ENCODE data around the gene KCNE3.
"Not testable (repeated sequence)": the region's sequence is repeated elsewhere in the genome, so short reads cannot be mapped to it uniquely, and the experiment has no call there.

KCNE3 gene

GRCh38 chr11:74434528-74434927 lies 32.8 kb downstream of the KCNE3 start:
- Histone ChIP-seq H3K9me3 (ENCODE audit: control insufficient read depth in 1 of 2, low read length in 2 of 2) (no peaks in the 10 kb centered on the region), H3K27me3 (ENCODE audit: low read depth, low read length) (no peaks in the 10 kb centered on the region), H3K27ac (ENCODE audit: low read length) (no peak overlapping the region), H3K4me1 (ENCODE audit: control insufficient read depth in 1 of 2, insufficient read depth in 2 of 2, low read length in 2 of 2) (no peaks in the 10 kb centered on the region), H3K4me3 (ENCODE audit: low read depth in 1 of 2, low read length in 2 of 2) (no peak overlapping the region), H3K36me3 (ENCODE audit: control insufficient read depth in 1 of 2, insufficient read depth in 2 of 2, low read length in 2 of 2) (no peaks in the 10 kb centered on the region)

GRCh38 chr11:74429205-74429604 lies 38.1 kb downstream of the KCNE3 start:
- Histone ChIP-seq H3K4me1 (ENCODE audit: control insufficient read depth in 1 of 2, insufficient read depth in 2 of 2, low read length in 2 of 2) (no peaks in the 10 kb centered on the region), H3K4me3 (ENCODE audit: low read depth in 1 of 2, low read length in 2 of 2) (no peak overlapping the region), H3K27me3 (ENCODE audit: low read depth, low read length) (no peaks in the 10 kb centered on the region), H3K9me3 (ENCODE audit: control insufficient read depth in 1 of 2, low read length in 2 of 2) (no peaks in the 10 kb centered on the region), H3K27ac (ENCODE audit: low read length) (no peak overlapping the region), H3K36me3 (ENCODE audit: control insufficient read depth in 1 of 2, insufficient read depth in 2 of 2, low read length in 2 of 2) (no peaks in the 10 kb centered on the region)

- no peaks in the 10 kb centered on the region for H3K4me1 ChIP-seq (ENCODE audit: control insufficient read depth in 1 of 2, insufficient read depth in 2 of 2, low read length in 2 of 2)
- no peaks in the 10 kb centered on the region for H3K27me3 ChIP-seq (ENCODE audit: low read depth, low read length)
- H3K4me3 ChIP-seq (ENCODE audit: low read depth in 1 of 2, low read length in 2 of 2) = no peak overlapping the region
- H3K36me3 ChIP-seq (ENCODE audit: control insufficient read depth in 1 of 2, insufficient read depth in 2 of 2, low read length in 2 of 2) = no peaks in the 10 kb centered on the region
- H3K9me3 ChIP-seq (ENCODE audit: control insufficient read depth in 1 of 2, low read length in 2 of 2) = no peaks in the 10 kb centered on the region
- no peak overlapping the region for H3K27ac ChIP-seq (ENCODE audit: low read length)
These were observed 39.9 kb downstream of the KCNE3 start for GRCh38 chr11:74427384-74427886.

- Histone ChIP-seq H3K9me3 (ENCODE audit: control insufficient read depth in 1 of 2, low read length in 2 of 2) (no peaks in the 10 kb centered on the region), H3K4me1 (ENCODE audit: control insufficient read depth in 1 of 2, insufficient read depth in 2 of 2, low read length in 2 of 2) (no peaks in the 10 kb centered on the region), H3K4me3 (ENCODE audit: low read depth in 1 of 2, low read length in 2 of 2) (no peak overlapping the region), H3K27ac (ENCODE audit: low read length) (no peak overlapping the region), H3K36me3 (ENCODE audit: control insufficient read depth in 1 of 2, insufficient read depth in 2 of 2, low read length in 2 of 2) (no peaks in the 10 kb centered on the region), H3K27me3 (ENCODE audit: low read depth, low read length) (no peaks in the 10 kb centered on the region)
These were observed 42.2 kb downstream of the KCNE3 start for GRCh38 chr11:74425100-74425499.

GRCh38 chr11:74418509-74418895 lies 48.8 kb downstream of the KCNE3 start:
- Histone ChIP-seq H3K9me3 (ENCODE audit: control insufficient read depth in 1 of 2, low read length in 2 of 2) (no peaks in the 10 kb centered on the region), H3K4me1 (ENCODE audit: control insufficient read depth in 1 of 2, insufficient read depth in 2 of 2, low read length in 2 of 2) (peaks cover 0 to 5% of the 10 kb centered on the region in 2 donors), H3K36me3 (ENCODE audit: control insufficient read depth in 1 of 2, insufficient read depth in 2 of 2, low read length in 2 of 2) (no peaks in the 10 kb centered on the region), H3K27ac (ENCODE audit: low read length) (peak overlapping the region; percentile 14), H3K4me3 (ENCODE audit: low read depth in 1 of 2, low read length in 2 of 2) (no peak overlapping the region), H3K27me3 (ENCODE audit: low read depth, low read length) (no peaks in the 10 kb centered on the region)

GRCh38 chr11:74417860-74418508 lies 49.4 kb downstream of the KCNE3 start:
- Histone ChIP-seq H3K4me1 (ENCODE audit: control insufficient read depth in 1 of 2, insufficient read depth in 2 of 2, low read length in 2 of 2) (peaks cover 0 to 5% of the 10 kb centered on the region in 2 donors), H3K4me3 (ENCODE audit: low read depth in 1 of 2, low read length in 2 of 2) (no peak overlapping the region), H3K36me3 (ENCODE audit: control insufficient read depth in 1 of 2, insufficient read depth in 2 of 2, low read length in 2 of 2) (no peaks in the 10 kb centered on the region), H3K27me3 (ENCODE audit: low read depth, low read length) (no peaks in the 10 kb centered on the region), H3K9me3 (ENCODE audit: control insufficient read depth in 1 of 2, low read length in 2 of 2) (no peaks in the 10 kb centered on the region), H3K27ac (ENCODE audit: low read length) (peak overlapping the region; percentile 61)

GRCh38 chr11:74417379-74417804 lies 50.0 kb downstream of the KCNE3 start:
- H3K27me3 ChIP-seq (ENCODE audit: low read depth, low read length) = no peaks in the 10 kb centered on the region
- peak overlapping the region; percentile 61 for H3K27ac ChIP-seq (ENCODE audit: low read length)
- H3K4me3 ChIP-seq (ENCODE audit: low read depth in 1 of 2, low read length in 2 of 2) = no peak overlapping the region
- H3K9me3 ChIP-seq (ENCODE audit: control insufficient read depth in 1 of 2, low read length in 2 of 2) = no peaks in the 10 kb centered on the region
- H3K36me3 ChIP-seq (ENCODE audit: control insufficient read depth in 1 of 2, insufficient read depth in 2 of 2, low read length in 2 of 2) = no peaks in the 10 kb centered on the region
- peaks cover 0 to 5% of the 10 kb centered on the region in 2 donors for H3K4me1 ChIP-seq (ENCODE audit: control insufficient read depth in 1 of 2, insufficient read depth in 2 of 2, low read length in 2 of 2)

- H3K27ac ChIP-seq (ENCODE audit: low read length); H3K36me3 ChIP-seq (ENCODE audit: control insufficient read depth in 1 of 2, insufficient read depth in 2 of 2, low read length in 2 of 2); H3K27me3 ChIP-seq (ENCODE audit: low read depth, low read length); H3K4me3 ChIP-seq (ENCODE audit: low read depth in 1 of 2, low read length in 2 of 2); H3K9me3 ChIP-seq (ENCODE audit: control insufficient read depth in 1 of 2, low read length in 2 of 2); H3K4me1 ChIP-seq (ENCODE audit: control insufficient read depth in 1 of 2, insufficient read depth in 2 of 2, low read length in 2 of 2): not testable (repeated sequence)
These were observed 50.4 kb downstream of the KCNE3 start for GRCh38 chr11:74416974-74417373.

GRCh38 chr11:74412733-74413359 lies 54.5 kb downstream of the KCNE3 start:
- Histone ChIP-seq H3K4me1 (ENCODE audit: control insufficient read depth in 1 of 2, insufficient read depth in 2 of 2, low read length in 2 of 2) (peaks cover 0 to 2% of the 10 kb centered on the region in 2 donors), H3K9me3 (ENCODE audit: control insufficient read depth in 1 of 2, low read length in 2 of 2) (no peaks in the 10 kb centered on the region), H3K27ac (ENCODE audit: low read length) (no peak overlapping the region), H3K27me3 (ENCODE audit: low read depth, low read length) (no peaks in the 10 kb centered on the region), H3K36me3 (ENCODE audit: control insufficient read depth in 1 of 2, insufficient read depth in 2 of 2, low read length in 2 of 2) (no peaks in the 10 kb centered on the region), H3K4me3 (ENCODE audit: low read depth in 1 of 2, low read length in 2 of 2) (no peak overlapping the region)

- Histone ChIP-seq H3K4me1 (ENCODE audit: control insufficient read depth in 1 of 2, insufficient read depth in 2 of 2, low read length in 2 of 2) (no peaks in the 10 kb centered on the region), H3K27me3 (ENCODE audit: low read depth, low read length) (no peaks in the 10 kb centered on the region), H3K27ac (ENCODE audit: low read length) (no peak overlapping the region), H3K9me3 (ENCODE audit: control insufficient read depth in 1 of 2, low read length in 2 of 2) (no peaks in the 10 kb centered on the region), H3K36me3 (ENCODE audit: control insufficient read depth in 1 of 2, insufficient read depth in 2 of 2, low read length in 2 of 2) (no peaks in the 10 kb centered on the region), H3K4me3 (ENCODE audit: low read depth in 1 of 2, low read length in 2 of 2) (no peak overlapping the region)
These were observed 55.0 kb downstream of the KCNE3 start for GRCh38 chr11:74412321-74412720.

- H3K4me1 ChIP-seq (ENCODE audit: control insufficient read depth in 1 of 2, insufficient read depth in 2 of 2, low read length in 2 of 2) = no peaks in the 10 kb centered on the region
- H3K36me3 ChIP-seq (ENCODE audit: control insufficient read depth in 1 of 2, insufficient read depth in 2 of 2, low read length in 2 of 2) = no peaks in the 10 kb centered on the region
- no peak overlapping the region for H3K27ac ChIP-seq (ENCODE audit: low read length)
- H3K27me3 ChIP-seq (ENCODE audit: low read depth, low read length) = no peaks in the 10 kb centered on the region
- H3K9me3 ChIP-seq (ENCODE audit: control insufficient read depth in 1 of 2, low read length in 2 of 2) = no peaks in the 10 kb centered on the region
- H3K4me3 ChIP-seq (ENCODE audit: low read depth in 1 of 2, low read length in 2 of 2) = no peak overlapping the region
These were observed 57.7 kb downstream of the KCNE3 start for GRCh38 chr11:74409633-74410032.

Measured in muscle layer of duodenum (tissue), 2 donors.